Mammary microvascular endothelial cell (primary cell): Measurements from ENCODE around the gene NRP2. TPM values are rescaled to one million over a fixed set of nuclear protein-coding genes. Genes with fewer than 3 reads are reported as not detected.

Experiments
- total RNA-seq: library from RNA; depleted of rRNA; stranded (reverse); fragments of >200 nt; gene quantifications from 2 replicates; pipeline ENCODE4 v1.2.3, GENCODE V29; 2015

Gene NRP2, protein sequence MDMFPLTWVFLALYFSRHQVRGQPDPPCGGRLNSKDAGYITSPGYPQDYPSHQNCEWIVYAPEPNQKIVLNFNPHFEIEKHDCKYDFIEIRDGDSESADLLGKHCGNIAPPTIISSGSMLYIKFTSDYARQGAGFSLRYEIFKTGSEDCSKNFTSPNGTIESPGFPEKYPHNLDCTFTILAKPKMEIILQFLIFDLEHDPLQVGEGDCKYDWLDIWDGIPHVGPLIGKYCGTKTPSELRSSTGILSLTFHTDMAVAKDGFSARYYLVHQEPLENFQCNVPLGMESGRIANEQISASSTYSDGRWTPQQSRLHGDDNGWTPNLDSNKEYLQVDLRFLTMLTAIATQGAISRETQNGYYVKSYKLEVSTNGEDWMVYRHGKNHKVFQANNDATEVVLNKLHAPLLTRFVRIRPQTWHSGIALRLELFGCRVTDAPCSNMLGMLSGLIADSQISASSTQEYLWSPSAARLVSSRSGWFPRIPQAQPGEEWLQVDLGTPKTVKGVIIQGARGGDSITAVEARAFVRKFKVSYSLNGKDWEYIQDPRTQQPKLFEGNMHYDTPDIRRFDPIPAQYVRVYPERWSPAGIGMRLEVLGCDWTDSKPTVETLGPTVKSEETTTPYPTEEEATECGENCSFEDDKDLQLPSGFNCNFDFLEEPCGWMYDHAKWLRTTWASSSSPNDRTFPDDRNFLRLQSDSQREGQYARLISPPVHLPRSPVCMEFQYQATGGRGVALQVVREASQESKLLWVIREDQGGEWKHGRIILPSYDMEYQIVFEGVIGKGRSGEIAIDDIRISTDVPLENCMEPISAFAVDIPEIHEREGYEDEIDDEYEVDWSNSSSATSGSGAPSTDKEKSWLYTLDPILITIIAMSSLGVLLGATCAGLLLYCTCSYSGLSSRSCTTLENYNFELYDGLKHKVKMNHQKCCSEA
- total RNA-seq = 72.2 and 73.5 TPM in 2 replicates

DNA sequence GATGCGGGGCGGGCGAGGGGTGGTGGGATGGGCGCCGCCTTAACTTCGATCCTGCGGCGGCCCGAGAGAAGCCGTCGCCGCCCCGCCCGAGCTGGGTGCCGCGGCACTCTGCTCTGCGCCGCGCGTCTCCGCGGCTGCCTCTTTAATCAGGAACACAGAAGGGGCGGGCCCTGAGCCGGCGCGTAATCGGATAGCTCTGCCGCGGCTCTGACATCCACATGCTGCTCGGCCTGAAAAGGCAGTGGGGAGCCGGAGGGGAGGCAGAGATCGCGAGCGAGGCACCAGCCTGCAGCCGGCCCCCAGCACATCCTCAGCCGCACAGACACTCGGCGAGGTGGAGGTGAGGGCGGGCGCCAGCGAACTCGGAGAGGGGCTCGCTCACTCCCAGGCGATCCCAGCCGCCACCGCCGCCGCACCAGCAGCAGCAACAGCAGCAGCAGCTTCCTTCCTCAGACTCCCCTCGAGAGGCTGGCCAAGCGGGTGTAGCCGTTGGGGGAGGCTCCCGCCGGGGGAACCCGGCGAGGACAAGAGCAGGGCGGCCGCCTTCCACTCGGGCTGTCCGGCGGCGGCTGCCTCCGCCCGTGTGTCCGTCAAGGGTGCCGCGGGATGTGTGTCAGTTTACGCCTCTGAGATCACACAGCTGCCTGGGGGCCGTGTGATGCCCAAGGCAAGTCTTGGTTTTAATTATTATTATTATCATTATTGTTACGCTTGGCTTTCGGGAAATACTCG is at the start of gene NRP2:
TSS of gene NRP2 (plus strand) at position 263 of the 732 bp plus-strand sequence. CDS start 790 bp downstream, outside the sequence.

